Vagina (tissue), 2 donors: ENCODE data around the gene EXOC2. TPM values are rescaled to one million over a fixed set of nuclear protein-coding genes. Genes with fewer than 3 reads are reported as not detected.

ENCODE experiments used
- DNase-seq, 2 donors: peaks; one replicate each; pipeline ENCODE4 v3.0.0-alpha.2; 2017; ENCODE audit errors: extremely low spot score in 2 of 2
- H3K27ac ChIP-seq: fragments of 200-600 bp; sonication (generic); one replicate; pipeline ENCODE4 v1.5.1; 2019
- H3K27me3 ChIP-seq: fragments of 200-600 bp; sonication (generic); one replicate; pipeline ENCODE4 v1.5.1; 2019
- H3K36me3 ChIP-seq, 2 donors: fragments of 200-600 bp; sonication (generic); one replicate each; pipeline ENCODE4 v1.5.1; 2017 to 2019
- H3K4me1 ChIP-seq: fragments of 200-600 bp; sonication (generic); one replicate; pipeline ENCODE4 v1.5.1; 2019
- H3K4me3 ChIP-seq, 2 donors: fragments of 200-600 bp; sonication (generic); 1 replicate in 1 of 2; 2 replicates in 1 of 2; pipeline ENCODE4 v1.5.1; 2016 to 2019
- H3K9me3 ChIP-seq: fragments of 200-600 bp; sonication (generic); one replicate; pipeline ENCODE4 v1.5.1; 2019
- CTCF ChIP-seq, 3 experiments: fragments of 450-650 bp in 2 of 3; fragments of 200-600 bp in 1 of 3; sonication (generic) in 1 of 3; IDR thresholded peaks; one replicate each; pipeline ENCODE4 v1.5.1; 2017 to 2019; ENCODE audit warnings: antibody characterized with exemption in 3 of 3, mild to moderate bottlenecking in 2 of 3, moderate library complexity in 2 of 3
- POLR2A ChIP-seq, 2 donors: fragments of 450-650 bp; IDR thresholded peaks; one replicate each; pipeline ENCODE4 v1.6.1; 2017; ENCODE audit warnings: antibody characterized with exemption in 2 of 2, mild to moderate bottlenecking in 2 of 2, moderate library complexity in 2 of 2
- POLR2AphosphoS5 ChIP-seq, 2 donors: sonication (generic); formaldehyde crosslinking; IDR thresholded peaks; one replicate each; pipeline ENCODE4 v1.9.0; 2017; ENCODE audit warnings: antibody characterized with exemption in 2 of 2, mild to moderate bottlenecking in 2 of 2, low read depth in 1 of 2; ENCODE audit not compliant: insufficient read depth in 1 of 2
- intact Hi-C: fragments of 100-400 bp; cut with DNase I; formaldehyde crosslinking; loops from one replicate; pipeline ENCODE4 v1.15.1; 2023
- total RNA-seq: library from RNA; depleted of rRNA; stranded (reverse); fragments of >200 nt; gene quantifications from one replicate; pipeline ENCODE4 v1.2.3, GENCODE V29; 2016

Gene EXOC2
- total RNA-seq, 1 donor from 2014 or later = 23.6 TPM

- TF ChIP-seq CTCF (IDR thresholded peaks at IDR 0.05) = no peak
- no peak for TF ChIP-seq POLR2A (IDR thresholded peaks at IDR 0.05)
- no peak for TF ChIP-seq POLR2AphosphoS5 (IDR thresholded peaks at IDR 0.05; ENCODE audit: insufficient read depth in 1 of 2, low read depth in 1 of 2)
- no peaks in the 10 kb centered on the region for H3K27me3 ChIP-seq
- no peak overlapping the region for H3K27ac ChIP-seq
- no peak for DNase-seq
- intact Hi-C loops = no loop called here
- H3K9me3 ChIP-seq = no peaks in the 10 kb centered on the region
- no peak overlapping the region for H3K4me3 ChIP-seq
- no peaks in the 10 kb centered on the region for H3K4me1 ChIP-seq
- H3K36me3 ChIP-seq = peaks cover 0 to 6% of the 10 kb centered on the region in 2 donors
These were observed 38.8 kb downstream of the EXOC2 start for GRCh38 chr6:654136-654535.

- intact Hi-C loops = no loop called here
These were observed 40.1 kb downstream of the EXOC2 start for GRCh38 chr6:652865-653264.

GRCh38 chr6:650098-650497 is 42.8 kb downstream of the EXOC2 start:
- TF ChIP-seq POLR2A (IDR thresholded peaks at IDR 0.05) (no peak), CTCF (IDR thresholded peaks at IDR 0.05) (no peak), POLR2AphosphoS5 (IDR thresholded peaks at IDR 0.05; ENCODE audit: insufficient read depth in 1 of 2, low read depth in 1 of 2) (no peak)
- intact Hi-C loops = no loop called here
- Histone ChIP-seq H3K27me3 (no peaks in the 10 kb centered on the region), H3K36me3 (no peaks in the 10 kb centered on the region), H3K27ac (no peak overlapping the region), H3K4me3 (no peak overlapping the region), H3K4me1 (no peaks in the 10 kb centered on the region), H3K9me3 (no peaks in the 10 kb centered on the region)
- DNase-seq = no peak

More at GRCh38 chr6:652865-653264, 40.1 kb downstream of the EXOC2 start:
- TF ChIP-seq CTCF (IDR thresholded peaks at IDR 0.05) (no peak), POLR2A (IDR thresholded peaks at IDR 0.05) (no peak), POLR2AphosphoS5 (IDR thresholded peaks at IDR 0.05; ENCODE audit: insufficient read depth in 1 of 2, low read depth in 1 of 2) (no peak)
- Histone ChIP-seq H3K36me3 (peaks cover 0 to 6% of the 10 kb centered on the region in 2 donors), H3K4me1 (no peaks in the 10 kb centered on the region), H3K27ac (no peak overlapping the region), H3K27me3 (no peaks in the 10 kb centered on the region), H3K9me3 (no peaks in the 10 kb centered on the region), H3K4me3 (no peak overlapping the region)
- DNase-seq = no peak

GRCh38 chr6:642805-643204 is 50.1 kb downstream of the EXOC2 start:
- DNase-seq = no peak
- intact Hi-C loops = no loop called here
- Histone ChIP-seq H3K27me3 (no peaks in the 10 kb centered on the region), H3K4me1 (no peaks in the 10 kb centered on the region), H3K9me3 (no peaks in the 10 kb centered on the region), H3K4me3 (no peak overlapping the region), H3K36me3 (no peaks in the 10 kb centered on the region), H3K27ac (no peak overlapping the region)
- TF ChIP-seq CTCF (IDR thresholded peaks at IDR 0.05) (no peak), POLR2AphosphoS5 (IDR thresholded peaks at IDR 0.05; ENCODE audit: insufficient read depth in 1 of 2, low read depth in 1 of 2) (no peak), POLR2A (IDR thresholded peaks at IDR 0.05) (no peak)

GRCh38 chr6:641225-641985 is 51.5 kb downstream of the EXOC2 start:
- no peak for TF ChIP-seq POLR2AphosphoS5 (IDR thresholded peaks at IDR 0.05; ENCODE audit: insufficient read depth in 1 of 2, low read depth in 1 of 2)
- no peak for TF ChIP-seq CTCF (IDR thresholded peaks at IDR 0.05)
- TF ChIP-seq POLR2A (IDR thresholded peaks at IDR 0.05) = no peak
- Histone ChIP-seq H3K4me1 (no peaks in the 10 kb centered on the region), H3K36me3 (peaks cover 0 to 13% of the 10 kb centered on the region in 2 donors), H3K27ac (no peak overlapping the region), H3K9me3 (no peaks in the 10 kb centered on the region), H3K4me3 (no peak overlapping the region), H3K27me3 (no peaks in the 10 kb centered on the region)
- intact Hi-C loops = no loop called here
- DNase-seq = no peak
